Smooth muscle cell (in vitro differentiated cells): ENCODE results near the gene PSD. TPM values are rescaled to one million over a fixed set of nuclear protein-coding genes. Genes with fewer than 3 reads are reported as not detected.

ENCODE experiments used
- DNase-seq: peaks from one replicate; lab custom pipeline; 2025; ENCODE audit not compliant: unreplicated experiment; lab: John Stamatoyannopoulos, UW
- H2AFZ ChIP-seq: fragments of 200-600 bp; sonication (generic); 2 replicates; pipeline ENCODE4 v1.6.0; 2016; ENCODE audit warnings: antibody characterized with exemption, low read depth, mild to moderate bottlenecking
- H3F3A ChIP-seq: fragments of 200-600 bp; sonication (generic); 2 replicates; pipeline ENCODE4 v1.6.0; 2017; ENCODE audit warnings: antibody characterized with exemption, low read depth
- H3K27ac ChIP-seq: fragments of 200-600 bp; sonication (generic); 2 replicates; pipeline ENCODE4 v1.5.1; 2016; ENCODE audit warnings: low read depth, mild to moderate bottlenecking
- H3K27me3 ChIP-seq: fragments of 200-600 bp; sonication (generic); 2 replicates; pipeline ENCODE4 v1.6.1; 2016; ENCODE audit warnings: low read depth, mild to moderate bottlenecking
- H3K36me3 ChIP-seq: fragments of 200-600 bp; sonication (generic); 2 replicates; pipeline ENCODE4 v1.5.1; 2016; ENCODE audit warnings: low read depth
- H3K4me1 ChIP-seq: fragments of 200-600 bp; sonication (generic); 2 replicates; pipeline ENCODE4 v1.5.1; 2016; ENCODE audit warnings: low read depth
- H3K4me2 ChIP-seq: fragments of 200-600 bp; sonication (generic); 2 replicates; pipeline ENCODE4 v1.6.0; 2016; ENCODE audit warnings: mild to moderate bottlenecking
- H3K4me3 ChIP-seq: fragments of 200-600 bp; sonication (generic); 2 replicates; pipeline ENCODE4 v1.5.1; 2016; ENCODE audit warnings: mild to moderate bottlenecking
- H3K79me2 ChIP-seq: fragments of 200-600 bp; sonication (generic); 2 replicates; pipeline ENCODE4 v1.6.0; 2016; ENCODE audit warnings: low read depth, mild to moderate bottlenecking
- H3K9ac ChIP-seq: fragments of 200-600 bp; sonication (generic); 2 replicates; pipeline ENCODE4 v1.6.0; 2016; ENCODE audit warnings: low read depth
- H3K9me3 ChIP-seq: fragments of 200-600 bp; sonication (generic); replicated peaks from 2 replicates; pipeline ENCODE4 v1.5.1; 2016; ENCODE audit warnings: low read depth
- H4K20me1 ChIP-seq: fragments of 200-600 bp; sonication (generic); 2 replicates; pipeline ENCODE4 v1.6.0; 2016; ENCODE audit warnings: low read depth
- CTCF ChIP-seq: fragments of 200-600 bp; sonication (generic); IDR thresholded peaks from 2 replicates; pipeline ENCODE4 v1.5.1; 2017; ENCODE audit warnings: borderline replicate concordance, mild to moderate bottlenecking, antibody characterized with exemption; ENCODE audit not compliant: insufficient read depth, poor library complexity, severe bottlenecking
- WGBS: methylation state at CpG from one replicate; pipeline ENCODE4 v1.1.7; 2016; ENCODE audit warnings: low lambda C conversion rate; 5-methylcytosine and 5-hydroxymethylcytosine counted together
- polyA plus RNA-seq: library from polyadenylated mRNA; unstranded; fragments of >200 nt; fragmentation: Nextera tagmentation; extraction: Ambion mirVana; gene quantifications from 2 replicates; pipeline ENCODE4 v1.2.1, GENCODE V29; 2016
- total RNA-seq: library from RNA; depleted of rRNA; stranded (reverse); fragments of >200 nt; gene quantifications from 2 replicates; pipeline ENCODE4 v1.2.3, GENCODE V29; 2014

PSD gene
- total and polyA plus RNA-seq, 2 experiments from 2014 or later, result 4.1 to 31.6 TPM

GRCh38 chr10:102421757-102422512, 3.4 kb upstream of the PSD start:
- Histone ChIP-seq H3K79me2 (peaks cover 5% of the 10 kb centered on the region), H3K27me3 (peaks cover 23% of the 10 kb centered on the region), H3K27ac (peak overlapping the region; percentile 58), H2AFZ (peak overlapping the region; percentile 97), H3K9ac (peak overlapping the region; percentile 51), H3K4me3 (peak overlapping the region; percentile 86), H3F3A (peaks cover 11% of the 10 kb centered on the region), H3K4me2 (peak overlapping the region; percentile 98), H3K36me3 (no peaks in the 10 kb centered on the region), H3K4me1 (peaks cover 20% of the 10 kb centered on the region), H3K9me3 (no peaks in the 10 kb centered on the region), H4K20me1 (peaks cover 9% of the 10 kb centered on the region)
- no peak for DNase-seq
- WGBS, result 2% methylated on average over 57 of the region's 62 CpGs
- TF ChIP-seq CTCF, result no peak

DNA sequence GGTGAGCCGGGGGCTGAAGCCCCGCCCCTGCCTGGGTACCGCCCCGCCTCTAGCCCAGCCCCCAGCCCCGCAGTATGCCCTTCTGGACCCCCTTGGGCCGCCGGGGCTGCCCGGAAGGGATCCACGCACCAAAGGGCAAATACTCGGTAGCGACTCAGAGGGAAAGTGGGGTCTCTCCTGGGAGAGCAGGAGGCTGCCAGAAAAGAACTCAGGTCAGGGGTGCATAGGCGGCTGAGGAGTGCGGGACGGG, 2.8 kb upstream of the PSD start:
- under 1% methylated on average over 14 of the region's 14 CpGs for WGBS
- Histone ChIP-seq H3K27ac (peak overlapping the region; percentile 58), H3K27me3 (peaks cover 23% of the 10 kb centered on the region), H3K4me1 (peaks cover 20% of the 10 kb centered on the region), H3K9me3 (no peaks in the 10 kb centered on the region), H3F3A (peaks cover 11% of the 10 kb centered on the region), H3K79me2 (peaks cover 5% of the 10 kb centered on the region), H3K36me3 (no peaks in the 10 kb centered on the region), H2AFZ (peak overlapping the region; percentile 97), H4K20me1 (peaks cover 9% of the 10 kb centered on the region), H3K9ac (peak overlapping the region; percentile 51), H3K4me3 (peak overlapping the region; percentile 86), H3K4me2 (peak overlapping the region; percentile 98)
- no peak for DNase-seq
- TF ChIP-seq CTCF, result no peak

- peak; percentile 96 for DNase-seq
- H3K4me3 ChIP-seq, result peak within 1 kb of the TSS; percentile 86
- H3K9me3 ChIP-seq, result no peaks in the 10 kb centered on the region
- peak within 1 kb of the TSS; percentile 98 for H3K4me2 ChIP-seq
- peak within 1 kb of the TSS; percentile 51 for H3K9ac ChIP-seq
- 1% methylated on average over 59 of the region's 66 CpGs for WGBS
- TF ChIP-seq CTCF, result no peak
- peak within 1 kb of the TSS; percentile 97 for H2AFZ ChIP-seq
- H3K4me1 ChIP-seq, result peaks cover 20% of the 10 kb centered on the region
- H3K79me2 ChIP-seq, result peaks cover 5% of the 10 kb centered on the region
- peaks cover 9% of the 10 kb centered on the region for H4K20me1 ChIP-seq
- peak within 1 kb of the TSS; percentile 58 for H3K27ac ChIP-seq
- H3F3A ChIP-seq, result peaks cover 11% of the 10 kb centered on the region
- peaks cover 23% of the 10 kb centered on the region for H3K27me3 ChIP-seq
- no peaks in the 10 kb centered on the region for H3K36me3 ChIP-seq
These were observed 2.3 kb upstream of the PSD start, which contains the start of gene FBXL15 for GRCh38 chr10:102420714-102421506. TSS of gene FBXL15 (plus strand) at chr10:102420836. CDS start at chr10:102421130, 294 bp downstream.
